Nephron progenitor cell (in vitro differentiated cells): ENCODE measurements around the gene SMARCD1.

Experiments used
- DNase-seq: peaks from one replicate; pipeline ENCODE4 v3.0.0; 2021
- H3K27ac Mint-ChIP-seq: 2 replicates; pipeline ENCODE4 v1.8.0; 2021; ENCODE audit warnings: mild to moderate bottlenecking, moderate library complexity, mixed read lengths
- H3K27me3 Mint-ChIP-seq: 2 replicates; pipeline ENCODE4 v1.8.0; 2021; ENCODE audit warnings: mild to moderate bottlenecking, low read depth, mixed read lengths; ENCODE audit not compliant: poor library complexity
- H3K36me3 Mint-ChIP-seq: 2 replicates; pipeline ENCODE4 v1.8.0; 2021; ENCODE audit warnings: low read depth, mixed read lengths
- H3K4me1 Mint-ChIP-seq: 2 replicates; pipeline ENCODE4 v1.8.0; 2021; ENCODE audit warnings: mixed read lengths
- H3K4me3 Mint-ChIP-seq: 2 replicates; pipeline ENCODE4 v1.8.0; 2021; ENCODE audit warnings: mild to moderate bottlenecking, moderate library complexity, mixed read lengths
- H3K9me3 Mint-ChIP-seq: 2 replicates; pipeline ENCODE4 v1.8.0; 2021; ENCODE audit warnings: mild to moderate bottlenecking, moderate library complexity, mixed read lengths
- CTCF ChIP-seq: fragments of 200-600 bp; sonication (generic); IDR thresholded peaks from 2 replicates; pipeline ENCODE4 v1.5.0; 2021; ENCODE audit warnings: antibody characterized with exemption

SMARCD1 gene

GRCh38 chr12:50058743-50059312, 26.3 kb upstream of the SMARCD1 start:
- Mint-ChIP-seq H3K4me3 (peak overlapping the region; percentile 74), H3K27me3 (peaks cover 52% of the 10 kb centered on the region), H3K36me3 (peaks cover 20% of the 10 kb centered on the region), H3K4me1 (peaks cover 35% of the 10 kb centered on the region), H3K9me3 (no peaks in the 10 kb centered on the region), H3K27ac (no peak overlapping the region)
- DNase-seq = no peak
- TF ChIP-seq CTCF = no peak

- peak overlapping the region; percentile 74 for H3K4me3 Mint-ChIP-seq
- no peak for TF ChIP-seq CTCF
- DNase-seq = no peak
- peaks cover 20% of the 10 kb centered on the region for H3K36me3 Mint-ChIP-seq
- H3K27me3 Mint-ChIP-seq = peaks cover 51% of the 10 kb centered on the region
- H3K27ac Mint-ChIP-seq = no peak overlapping the region
- peaks cover 35% of the 10 kb centered on the region for H3K4me1 Mint-ChIP-seq
- no peaks in the 10 kb centered on the region for H3K9me3 Mint-ChIP-seq
These were observed 25.6 kb upstream of the SMARCD1 start for GRCh38 chr12:50059440-50060119.

GRCh38 chr12:50060120-50060468, 25.0 kb upstream of the SMARCD1 start:
- Mint-ChIP-seq H3K4me3 (no peak overlapping the region), H3K36me3 (peaks cover 20% of the 10 kb centered on the region), H3K27me3 (peaks cover 50% of the 10 kb centered on the region), H3K9me3 (no peaks in the 10 kb centered on the region), H3K27ac (no peak overlapping the region), H3K4me1 (peaks cover 35% of the 10 kb centered on the region)
- no peak for DNase-seq
- no peak for TF ChIP-seq CTCF

- no peak for DNase-seq
- H3K4me3 Mint-ChIP-seq = no peak overlapping the region
- H3K4me1 Mint-ChIP-seq = peaks cover 28% of the 10 kb centered on the region
- H3K9me3 Mint-ChIP-seq = no peaks in the 10 kb centered on the region
- H3K27ac Mint-ChIP-seq = no peak overlapping the region
- H3K27me3 Mint-ChIP-seq = peaks cover 46% of the 10 kb centered on the region
- no peak for TF ChIP-seq CTCF
- peaks cover 20% of the 10 kb centered on the region for H3K36me3 Mint-ChIP-seq
These were observed 24.0 kb upstream of the SMARCD1 start for GRCh38 chr12:50061171-50061570.

- Mint-ChIP-seq H3K9me3 (no peaks in the 10 kb centered on the region), H3K27me3 (peaks cover 36% of the 10 kb centered on the region), H3K4me1 (peaks cover 19% of the 10 kb centered on the region), H3K4me3 (no peak overlapping the region), H3K27ac (no peak overlapping the region), H3K36me3 (peaks cover 20% of the 10 kb centered on the region)
- TF ChIP-seq CTCF = no peak
- DNase-seq = no peak
These were observed 23.0 kb upstream of the SMARCD1 start for GRCh38 chr12:50061946-50062686.
